ENCODE measurements around the gene BCO1.

Gene BCO1

GRCh38 chr16:81277541-81278080 is 39.1 kb downstream of the BCO1 start:
- no peak for DNase-seq

DNA sequence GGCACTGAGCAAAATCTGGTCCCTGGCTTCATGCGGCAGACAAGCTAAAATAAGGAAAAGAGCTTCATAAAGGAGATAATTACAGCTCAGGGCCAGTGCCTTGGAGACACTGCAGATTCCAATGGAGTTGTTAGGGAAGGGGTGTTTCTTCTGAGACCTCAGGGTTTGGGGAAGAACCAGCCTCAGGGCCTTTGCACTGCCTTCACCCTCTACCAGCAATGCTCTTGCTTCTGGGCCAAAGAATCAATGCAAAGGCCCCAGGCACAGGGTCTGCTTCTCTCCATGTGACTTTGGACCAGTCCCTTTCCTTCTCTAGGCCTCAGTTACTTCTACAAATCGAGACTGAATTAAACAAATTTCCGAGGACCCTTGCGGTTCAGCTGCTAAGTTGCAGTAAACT is 40.0 kb downstream of the BCO1 start:
- DNase-seq = no peak

GRCh38 chr16:81279392-81279791 is 40.9 kb downstream of the BCO1 start:
- DNase-seq = no peak

DNA sequence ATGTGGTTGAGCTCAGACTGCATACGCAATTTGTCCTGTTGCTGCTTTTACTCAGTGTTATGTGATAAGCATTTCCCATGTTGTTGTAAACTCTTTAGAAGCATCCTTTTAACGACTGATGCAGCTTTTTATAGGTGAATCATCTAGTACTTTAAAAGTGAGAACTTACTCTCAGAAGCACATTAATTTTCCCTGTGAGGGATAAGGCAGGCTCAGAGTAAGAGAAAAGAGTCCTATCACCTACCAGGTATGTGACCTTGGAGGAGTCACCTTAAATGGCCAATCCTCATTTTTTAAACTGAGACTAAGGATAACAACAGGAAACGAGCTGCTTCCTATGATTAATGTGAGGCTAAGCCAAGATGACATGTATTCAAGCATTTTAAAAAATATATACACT is 41.9 kb downstream of the BCO1 start:
- no peak for DNase-seq

GRCh38 chr16:81283044-81283443 is 44.6 kb downstream of the BCO1 start:
- DNase-seq = no peak

DNA sequence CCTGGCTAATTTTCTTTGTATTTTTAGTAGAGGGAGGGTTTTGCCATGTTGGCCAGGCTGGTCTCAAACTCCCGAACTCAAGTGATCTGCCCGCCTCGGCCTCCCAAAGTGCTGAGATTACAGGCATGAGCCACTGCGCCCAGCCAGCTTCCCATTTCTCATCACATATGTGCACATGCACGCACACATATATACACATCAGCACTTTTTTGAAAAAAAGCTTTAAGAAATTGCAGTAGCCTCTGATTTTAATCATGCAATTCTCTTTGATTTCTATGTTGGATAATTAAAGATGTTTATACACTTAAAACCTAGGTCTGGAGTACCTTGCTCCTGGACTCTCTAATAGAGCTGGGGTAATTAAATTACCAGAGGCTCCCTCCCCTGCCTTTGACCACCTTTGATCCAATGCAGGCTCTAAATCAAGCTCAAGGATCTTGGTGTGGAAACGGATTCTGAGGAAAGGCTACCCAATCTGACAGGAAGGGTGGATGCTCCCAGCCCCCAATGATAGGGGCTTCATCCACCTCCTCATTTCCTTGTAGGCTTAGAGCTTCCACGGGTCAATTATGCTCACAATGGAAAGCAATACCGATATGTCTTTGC is 46.6 kb downstream of the BCO1 start:
- no peak for DNase-seq

GRCh38 chr16:81286190-81286589 is 47.7 kb downstream of the BCO1 start:
- no peak for DNase-seq

DNA sequence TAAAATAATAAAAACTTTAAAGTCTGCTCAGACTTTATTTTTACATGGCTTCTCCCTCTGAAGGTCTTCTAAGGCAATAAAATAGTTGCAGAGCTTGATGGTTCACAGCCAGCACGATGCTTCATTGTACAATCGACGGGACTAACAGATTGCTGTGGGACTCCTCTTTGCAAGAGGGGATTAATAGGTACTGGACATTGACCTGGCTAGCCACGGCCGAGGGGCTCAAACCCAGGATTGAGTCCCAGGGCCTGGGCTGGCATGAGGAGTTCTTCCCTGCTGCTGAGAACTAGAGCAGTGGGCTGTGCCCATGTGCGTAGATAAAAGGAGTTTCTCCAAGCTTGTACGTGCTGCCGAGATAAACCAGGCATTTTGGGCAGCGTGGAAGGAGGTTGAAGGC is 52.6 kb downstream of the BCO1 start:
- no peak for DNase-seq

- DNase-seq = no peak
Measured at GRCh38 chr16:81292936-81293335, 54.4 kb downstream of the BCO1 start.

- no peak for DNase-seq
Measured at GRCh38 chr16:81293909-81294802, 55.7 kb downstream of the BCO1 start.

DNA sequence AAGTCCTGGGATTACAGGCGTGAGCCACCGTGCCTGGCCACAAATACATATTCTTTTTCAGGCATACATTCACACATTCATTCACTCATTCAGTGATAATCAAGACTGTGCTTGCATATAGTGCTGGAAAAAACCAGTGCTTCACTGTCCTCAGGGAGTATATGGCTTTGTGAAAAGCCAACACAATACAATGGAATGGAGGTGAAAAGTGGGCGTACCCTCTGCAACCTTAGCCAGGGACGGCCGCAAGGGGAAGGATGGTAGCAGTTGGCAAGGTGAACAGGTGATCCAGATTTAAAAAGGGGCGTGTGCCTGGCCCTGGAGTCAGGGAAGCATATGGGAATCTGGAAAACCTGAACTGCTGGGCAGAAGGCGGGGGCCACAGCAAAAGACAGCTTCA is 58.1 kb downstream of the BCO1 start:
- DNase-seq = no peak

- peak; percentile 9 for DNase-seq
Measured at GRCh38 chr16:81307770-81308169, 69.3 kb downstream of the BCO1 start.

GRCh38 chr16:81310045-81310644 is 71.7 kb downstream of the BCO1 start:
- no peak for DNase-seq

- no peak for DNase-seq
Measured at GRCh38 chr16:81311762-81312161, 73.3 kb downstream of the BCO1 start.

- no peak for DNase-seq
Measured at GRCh38 chr16:81313701-81314602, 75.5 kb downstream of the BCO1 start.

DNA sequence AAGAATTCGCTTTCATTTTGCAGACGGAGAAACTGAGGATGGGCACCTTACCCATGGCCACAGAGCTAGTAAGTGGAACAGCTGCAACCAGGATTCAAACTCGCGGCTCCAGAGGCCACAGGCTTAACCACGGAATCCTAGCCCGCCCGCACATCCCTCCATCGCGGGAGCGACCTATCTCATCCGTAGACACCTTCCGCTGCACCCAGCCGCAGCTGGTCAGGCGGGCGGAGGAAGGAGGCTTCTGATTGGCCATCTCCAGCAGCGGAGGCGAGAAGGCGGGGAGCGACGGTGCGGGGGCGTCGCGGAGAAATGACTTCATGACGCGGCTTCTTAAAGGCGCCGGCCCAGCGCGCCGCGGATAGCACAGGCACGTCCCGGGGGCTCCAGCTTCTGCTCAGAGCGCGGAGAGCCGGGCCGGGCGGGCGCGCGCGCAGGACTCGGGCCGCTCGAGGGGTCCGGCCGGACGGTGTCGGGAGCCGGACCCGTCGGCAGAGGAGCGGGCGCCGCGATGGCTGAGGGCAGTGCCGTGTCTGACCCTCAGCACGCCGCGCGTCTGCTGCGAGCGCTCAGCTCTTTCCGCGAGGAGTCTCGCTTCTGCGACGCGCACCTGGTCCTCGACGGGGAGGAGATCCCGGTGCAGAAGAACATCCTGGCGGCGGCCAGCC is 76.2 kb downstream of the BCO1 start, which contains the start of gene GAN:
Gene GAN (plus strand): TSS at position 360 of the 668 bp plus-strand sequence. CDS start 152 bp downstream, at position 512.
- peak; percentile 95 for DNase-seq

DNA sequence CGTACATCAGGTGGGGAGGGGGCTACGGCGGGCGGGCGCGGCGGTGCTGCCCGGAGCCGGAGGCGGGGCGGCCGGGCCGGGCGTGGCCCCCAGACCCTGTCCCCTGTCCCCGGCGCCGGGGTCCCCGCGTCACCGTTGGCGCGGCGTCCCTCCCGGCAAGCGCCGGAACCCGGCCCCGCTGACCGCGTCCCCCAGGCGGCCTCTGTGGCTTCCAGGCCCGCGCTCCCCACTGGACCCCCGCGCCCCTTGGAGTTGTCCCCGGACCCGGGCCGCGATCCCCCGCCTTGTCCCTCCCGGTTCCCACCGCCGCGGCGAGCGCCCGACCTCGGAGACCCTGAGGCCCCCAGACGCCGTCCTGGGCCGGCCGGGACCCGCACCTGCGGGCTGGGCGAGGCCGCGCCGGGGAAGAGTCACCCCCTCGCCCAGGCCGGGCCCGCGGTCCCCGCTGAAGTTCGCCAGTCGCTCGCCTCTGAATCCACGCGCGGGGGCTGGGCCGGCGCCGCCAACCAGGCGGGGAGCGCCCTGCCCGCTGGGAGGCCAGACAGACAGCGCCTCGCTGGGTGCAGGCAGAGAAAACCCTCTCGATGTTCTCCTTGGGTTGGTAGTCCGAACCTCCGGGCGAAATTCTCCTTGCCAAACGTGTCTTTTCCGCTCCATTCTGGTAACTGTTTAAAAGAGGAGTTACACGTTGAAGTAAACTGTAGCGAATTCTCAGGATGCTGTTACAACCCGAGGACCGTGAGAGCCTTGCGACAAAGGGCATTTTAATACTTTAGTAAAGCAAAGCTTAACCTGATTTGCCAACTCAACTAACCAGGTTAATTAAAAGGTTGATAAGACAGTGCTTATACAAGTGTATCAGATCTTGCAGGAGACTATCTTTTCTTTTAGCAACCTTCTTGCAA is 77.0 kb downstream of the BCO1 start:
- no peak for DNase-seq

DNA sequence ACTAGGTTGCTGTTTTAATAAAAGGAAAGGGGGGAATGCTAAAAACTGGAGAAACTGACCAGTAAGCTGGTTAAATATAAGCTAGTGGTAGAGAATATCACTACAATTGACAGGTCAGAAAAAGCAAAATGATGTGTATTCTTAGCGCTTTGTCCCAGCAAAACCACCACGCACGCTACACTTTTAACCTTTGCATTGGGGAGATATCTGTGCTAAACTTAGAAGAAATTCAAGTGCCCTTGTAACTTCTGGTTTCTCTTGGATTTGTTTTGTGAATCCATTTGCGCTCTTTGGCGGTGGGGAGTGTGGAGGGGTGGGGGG is 77.6 kb downstream of the BCO1 start:
- no peak for DNase-seq

DNA sequence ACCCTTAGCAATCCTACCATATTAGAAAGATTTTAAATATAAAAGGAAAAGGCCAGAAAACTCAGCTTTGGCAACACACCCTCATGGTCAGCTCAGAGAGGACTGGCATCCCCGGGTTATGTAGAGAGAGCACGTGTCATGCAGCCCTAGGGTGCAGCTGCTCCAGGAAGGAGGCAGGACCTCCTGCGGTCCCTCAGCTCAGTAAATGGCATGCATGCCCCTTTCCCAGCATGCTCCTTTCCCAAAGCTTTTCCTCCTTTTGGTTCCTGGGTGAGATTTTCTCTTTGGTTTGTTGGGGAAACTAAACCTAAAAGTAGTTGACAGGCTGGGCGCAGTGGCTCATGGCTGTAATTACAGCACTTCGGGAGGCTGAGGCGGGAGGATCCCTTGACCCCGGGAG is 80.2 kb downstream of the BCO1 start:
- DNase-seq = no peak

GRCh38 chr16:81319221-81319912 is 80.9 kb downstream of the BCO1 start:
- no peak for DNase-seq
